ENCODE data around the gene SH3PXD2A.

The SH3PXD2A gene

GRCh38 chr10:103766751-103767505 lies 88.4 kb downstream of the SH3PXD2A start:
- no peak overlapping the region for H3K18ac ChIP-seq (ENCODE audit: low read length)
- H3K9me3 ChIP-seq (ENCODE audit: insufficient read depth, low read depth, low read length) = no peaks in the 10 kb centered on the region
- no peaks in the 10 kb centered on the region for H3K27me3 ChIP-seq (ENCODE audit: insufficient read depth, low read length)
- H4K91ac ChIP-seq (ENCODE audit: low read depth, low read length) = no peak overlapping the region
- H2AFZ ChIP-seq (ENCODE audit: insufficient read depth, low read length, poor library complexity) = no peak overlapping the region
- no peak overlapping the region for H3K4ac ChIP-seq (ENCODE audit: low read depth, low read length)
- H4K8ac ChIP-seq (ENCODE audit: low read depth, low read length) = no peak overlapping the region
- H2BK120ac ChIP-seq (ENCODE audit: insufficient read depth, low read length, poor library complexity) = peak overlapping the region; percentile 14
- no peak overlapping the region for H3K27ac ChIP-seq (ENCODE audit: low read depth, low read length)
- H4K12ac ChIP-seq (ENCODE audit: low read depth, low read length) = no peak overlapping the region
- H3K4me1 ChIP-seq (ENCODE audit: control insufficient read depth in 1 of 2, insufficient read depth in 2 of 2, low read length in 2 of 2) = peaks cover 31 to 34% of the 10 kb centered on the region in 2 experiments
- no peak overlapping the region for H3K23ac ChIP-seq (ENCODE audit: low read length)
- H3K4me2 ChIP-seq (ENCODE audit: low read length) = no peak overlapping the region
- H2AK5ac ChIP-seq (ENCODE audit: low read length) = peak overlapping the region; percentile 9
- no peaks in the 10 kb centered on the region for H3K36me3 ChIP-seq (ENCODE audit: control insufficient read depth in 1 of 2, insufficient read depth in 2 of 2, low read length in 2 of 2)
- no CpG with 5 or more reads among the region's 8 CpGs for WGBS (ENCODE audit: extremely low coverage, insufficient coverage, insufficient read length)
- H3K79me2 ChIP-seq (ENCODE audit: control insufficient read depth, insufficient read depth, low read length, poor library complexity) = no peaks in the 10 kb centered on the region
- H3K79me1 ChIP-seq (ENCODE audit: low read length) = peaks cover 6% of the 10 kb centered on the region
- H3K9ac ChIP-seq (ENCODE audit: low read length) = no peak overlapping the region
- no peak overlapping the region for H3K4me3 ChIP-seq (ENCODE audit: low read depth, low read length)
- H2BK12ac ChIP-seq (ENCODE audit: low read length) = no peak overlapping the region
- no peak overlapping the region for H3K14ac ChIP-seq (ENCODE audit: low read length)
- no peak for DNase-seq
- H2BK5ac ChIP-seq (ENCODE audit: low read depth, low read length, poor library complexity) = peak overlapping the region; percentile 6

- DNase-seq = no peak
- no peak overlapping the region for H3K18ac ChIP-seq (ENCODE audit: low read length)
- H3K4me1 ChIP-seq (ENCODE audit: control insufficient read depth in 1 of 2, insufficient read depth in 2 of 2, low read length in 2 of 2) = peaks cover 28 to 33% of the 10 kb centered on the region in 2 experiments
- H3K4ac ChIP-seq (ENCODE audit: low read depth, low read length) = no peak overlapping the region
- H4K91ac ChIP-seq (ENCODE audit: low read depth, low read length) = no peak overlapping the region
- H3K27ac ChIP-seq (ENCODE audit: low read depth, low read length) = no peak overlapping the region
- H2AK5ac ChIP-seq (ENCODE audit: low read length) = no peak overlapping the region
- H2BK12ac ChIP-seq (ENCODE audit: low read length) = no peak overlapping the region
- no peaks in the 10 kb centered on the region for H3K27me3 ChIP-seq (ENCODE audit: insufficient read depth, low read length)
- H3K23ac ChIP-seq (ENCODE audit: low read length) = no peak overlapping the region
- no peaks in the 10 kb centered on the region for H3K9me3 ChIP-seq (ENCODE audit: insufficient read depth, low read depth, low read length)
- no peak overlapping the region for H2BK120ac ChIP-seq (ENCODE audit: insufficient read depth, low read length, poor library complexity)
- H3K79me2 ChIP-seq (ENCODE audit: control insufficient read depth, insufficient read depth, low read length, poor library complexity) = no peaks in the 10 kb centered on the region
- no peak overlapping the region for H3K14ac ChIP-seq (ENCODE audit: low read length)
- H4K12ac ChIP-seq (ENCODE audit: low read depth, low read length) = no peak overlapping the region
- H3K4me2 ChIP-seq (ENCODE audit: low read length) = no peak overlapping the region
- H2BK5ac ChIP-seq (ENCODE audit: low read depth, low read length, poor library complexity) = no peak overlapping the region
- H3K79me1 ChIP-seq (ENCODE audit: low read length) = peaks cover 6% of the 10 kb centered on the region
- H4K8ac ChIP-seq (ENCODE audit: low read depth, low read length) = no peak overlapping the region
- H3K4me3 ChIP-seq (ENCODE audit: low read depth, low read length) = no peak overlapping the region
- H3K36me3 ChIP-seq (ENCODE audit: control insufficient read depth in 1 of 2, insufficient read depth in 2 of 2, low read length in 2 of 2) = no peaks in the 10 kb centered on the region
- no peak overlapping the region for H2AFZ ChIP-seq (ENCODE audit: insufficient read depth, low read length, poor library complexity)
- WGBS (ENCODE audit: extremely low coverage, insufficient coverage, insufficient read length) = no CpG with 5 or more reads among the region's 8 CpGs
- no peak overlapping the region for H3K9ac ChIP-seq (ENCODE audit: low read length)
Measured at GRCh38 chr10:103765981-103766380, 89.4 kb downstream of the SH3PXD2A start.

- Histone ChIP-seq H3K4me2 (ENCODE audit: low read length) (no peak overlapping the region), H3K4ac (ENCODE audit: low read depth, low read length) (no peak overlapping the region), H3K9me3 (ENCODE audit: insufficient read depth, low read depth, low read length) (no peaks in the 10 kb centered on the region), H3K79me1 (ENCODE audit: low read length) (peaks cover 6% of the 10 kb centered on the region), H3K23ac (ENCODE audit: low read length) (no peak overlapping the region), H4K91ac (ENCODE audit: low read depth, low read length) (no peak overlapping the region), H2BK120ac (ENCODE audit: insufficient read depth, low read length, poor library complexity) (no peak overlapping the region), H3K18ac (ENCODE audit: low read length) (no peak overlapping the region), H3K4me3 (ENCODE audit: low read depth, low read length) (no peak overlapping the region), H4K12ac (ENCODE audit: low read depth, low read length) (no peak overlapping the region), H2AK5ac (ENCODE audit: low read length) (no peak overlapping the region), H2AFZ (ENCODE audit: insufficient read depth, low read length, poor library complexity) (no peak overlapping the region), H3K27ac (ENCODE audit: low read depth, low read length) (no peak overlapping the region), H4K8ac (ENCODE audit: low read depth, low read length) (no peak overlapping the region), H3K27me3 (ENCODE audit: insufficient read depth, low read length) (no peaks in the 10 kb centered on the region), H2BK12ac (ENCODE audit: low read length) (no peak overlapping the region), H3K14ac (ENCODE audit: low read length) (no peak overlapping the region), H3K36me3 (ENCODE audit: control insufficient read depth in 1 of 2, insufficient read depth in 2 of 2, low read length in 2 of 2) (no peaks in the 10 kb centered on the region), H3K9ac (ENCODE audit: low read length) (no peak overlapping the region), H3K4me1 (ENCODE audit: control insufficient read depth in 1 of 2, insufficient read depth in 2 of 2, low read length in 2 of 2) (peaks cover 28 to 33% of the 10 kb centered on the region in 2 experiments), H2BK5ac (ENCODE audit: low read depth, low read length, poor library complexity) (no peak overlapping the region), H3K79me2 (ENCODE audit: control insufficient read depth, insufficient read depth, low read length, poor library complexity) (no peaks in the 10 kb centered on the region)
- DNase-seq = no peak
- no CpG with 5 or more reads among the region's 6 CpGs for WGBS (ENCODE audit: extremely low coverage, insufficient coverage, insufficient read length)
Measured at GRCh38 chr10:103765168-103765567, 90.2 kb downstream of the SH3PXD2A start.

GRCh38 chr10:103764296-103765088 lies 90.9 kb downstream of the SH3PXD2A start:
- Histone ChIP-seq H3K23ac (ENCODE audit: low read length) (no peak overlapping the region), H2BK120ac (ENCODE audit: insufficient read depth, low read length, poor library complexity) (no peak overlapping the region), H3K9ac (ENCODE audit: low read length) (no peak overlapping the region), H3K4me2 (ENCODE audit: low read length) (no peak overlapping the region), H3K27ac (ENCODE audit: low read depth, low read length) (no peak overlapping the region), H2BK5ac (ENCODE audit: low read depth, low read length, poor library complexity) (no peak overlapping the region), H4K12ac (ENCODE audit: low read depth, low read length) (no peak overlapping the region), H3K18ac (ENCODE audit: low read length) (no peak overlapping the region), H3K4me1 (ENCODE audit: control insufficient read depth in 1 of 2, insufficient read depth in 2 of 2, low read length in 2 of 2) (peaks cover 30 to 33% of the 10 kb centered on the region in 2 experiments), H3K27me3 (ENCODE audit: insufficient read depth, low read length) (no peaks in the 10 kb centered on the region), H4K8ac (ENCODE audit: low read depth, low read length) (no peak overlapping the region), H2BK12ac (ENCODE audit: low read length) (no peak overlapping the region), H3K4ac (ENCODE audit: low read depth, low read length) (no peak overlapping the region), H3K79me1 (ENCODE audit: low read length) (peaks cover 6% of the 10 kb centered on the region), H4K91ac (ENCODE audit: low read depth, low read length) (no peak overlapping the region), H3K4me3 (ENCODE audit: low read depth, low read length) (no peak overlapping the region), H3K9me3 (ENCODE audit: insufficient read depth, low read depth, low read length) (no peaks in the 10 kb centered on the region), H2AK5ac (ENCODE audit: low read length) (no peak overlapping the region), H3K79me2 (ENCODE audit: control insufficient read depth, insufficient read depth, low read length, poor library complexity) (no peaks in the 10 kb centered on the region), H3K14ac (ENCODE audit: low read length) (no peak overlapping the region), H3K36me3 (ENCODE audit: control insufficient read depth in 1 of 2, insufficient read depth in 2 of 2, low read length in 2 of 2) (no peaks in the 10 kb centered on the region), H2AFZ (ENCODE audit: insufficient read depth, low read length, poor library complexity) (no peak overlapping the region)
- no CpG with 5 or more reads among the region's 7 CpGs for WGBS (ENCODE audit: extremely low coverage, insufficient coverage, insufficient read length)
- DNase-seq = no peak

Measured in trophoblast cell (in vitro differentiated cells and primary cell).